ENCODE data around the gene TIMP3. TPM values are rescaled to one million over a fixed set of nuclear protein-coding genes. Genes with fewer than 3 reads are reported as not detected.

TIMP3 gene
- total RNA-seq, 1 donor from 2014 or later: 8.3 TPM

DNA sequence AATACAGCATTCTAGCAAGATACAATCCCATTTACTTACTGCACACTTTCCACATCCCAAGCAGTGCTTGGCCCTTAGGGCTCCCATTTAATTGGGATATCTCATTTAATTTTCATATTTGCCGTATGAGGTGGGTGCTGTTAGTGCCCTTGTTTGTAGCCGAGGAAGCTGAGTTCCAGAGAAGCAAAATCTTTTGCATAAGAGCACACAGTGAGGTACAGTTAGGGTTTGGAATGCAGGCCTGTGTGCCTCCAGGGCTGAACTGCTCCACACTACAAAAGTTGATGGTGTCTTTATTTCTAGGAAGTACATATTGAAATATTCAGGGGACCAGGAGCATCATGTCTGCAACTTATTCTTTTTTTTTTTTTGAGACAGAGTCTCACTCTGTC, 15.5 kb upstream of the TIMP3 start:
- DNase-seq (ENCODE audit: low read depth): no peak
- H3K4me3 ChIP-seq (ENCODE audit: low read depth, low read length): no peak overlapping the region
- TF ChIP-seq, protein P1, sequence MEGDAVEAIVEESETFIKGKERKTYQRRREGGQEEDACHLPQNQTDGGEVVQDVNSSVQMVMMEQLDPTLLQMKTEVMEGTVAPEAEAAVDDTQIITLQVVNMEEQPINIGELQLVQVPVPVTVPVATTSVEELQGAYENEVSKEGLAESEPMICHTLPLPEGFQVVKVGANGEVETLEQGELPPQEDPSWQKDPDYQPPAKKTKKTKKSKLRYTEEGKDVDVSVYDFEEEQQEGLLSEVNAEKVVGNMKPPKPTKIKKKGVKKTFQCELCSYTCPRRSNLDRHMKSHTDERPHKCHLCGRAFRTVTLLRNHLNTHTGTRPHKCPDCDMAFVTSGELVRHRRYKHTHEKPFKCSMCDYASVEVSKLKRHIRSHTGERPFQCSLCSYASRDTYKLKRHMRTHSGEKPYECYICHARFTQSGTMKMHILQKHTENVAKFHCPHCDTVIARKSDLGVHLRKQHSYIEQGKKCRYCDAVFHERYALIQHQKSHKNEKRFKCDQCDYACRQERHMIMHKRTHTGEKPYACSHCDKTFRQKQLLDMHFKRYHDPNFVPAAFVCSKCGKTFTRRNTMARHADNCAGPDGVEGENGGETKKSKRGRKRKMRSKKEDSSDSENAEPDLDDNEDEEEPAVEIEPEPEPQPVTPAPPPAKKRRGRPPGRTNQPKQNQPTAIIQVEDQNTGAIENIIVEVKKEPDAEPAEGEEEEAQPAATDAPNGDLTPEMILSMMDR (conservative IDR thresholded peaks at IDR 0.05; ENCODE audit: low read depth, low read length): no peak

DNA sequence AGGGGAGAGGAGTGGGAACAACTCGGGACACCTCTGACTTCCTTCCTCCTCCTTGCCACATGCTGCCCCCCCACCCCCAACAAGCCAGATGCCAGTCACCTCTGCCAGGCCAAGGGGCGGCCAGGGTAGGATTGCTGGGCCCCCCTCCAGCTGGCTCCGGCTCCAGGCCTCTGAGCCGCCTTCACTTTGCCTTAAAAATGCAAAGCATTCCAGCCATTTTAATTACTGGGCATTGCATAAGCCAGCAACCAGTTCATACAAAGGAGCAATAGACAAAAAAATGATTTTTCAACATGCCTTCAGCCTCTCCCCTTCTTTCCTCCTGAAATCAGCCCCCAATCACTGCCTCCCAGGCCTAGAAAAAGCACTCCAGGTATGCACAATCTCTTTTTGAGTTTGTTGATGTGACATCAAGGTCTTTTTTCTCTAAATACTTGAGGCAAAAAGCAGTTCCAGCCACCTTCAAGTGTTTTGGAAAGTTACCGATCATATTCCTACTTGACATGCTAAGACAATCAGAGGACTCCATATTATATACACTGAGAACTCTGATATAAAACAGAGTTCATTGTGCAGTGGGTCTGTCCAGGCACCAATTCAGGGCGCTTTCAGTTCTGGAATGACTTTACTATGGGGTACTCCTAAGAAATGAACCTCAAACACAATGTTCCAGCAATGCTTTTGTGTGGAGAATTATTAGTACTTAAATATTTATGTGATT, 12.4 kb upstream of the TIMP3 start:
- DNase-seq (ENCODE audit: low read depth): no peak
- TF ChIP-seq, protein P1 (conservative IDR thresholded peaks at IDR 0.05; ENCODE audit: low read depth, low read length): no peak
- H3K4me3 ChIP-seq (ENCODE audit: low read depth, low read length): no peak overlapping the region

DNA sequence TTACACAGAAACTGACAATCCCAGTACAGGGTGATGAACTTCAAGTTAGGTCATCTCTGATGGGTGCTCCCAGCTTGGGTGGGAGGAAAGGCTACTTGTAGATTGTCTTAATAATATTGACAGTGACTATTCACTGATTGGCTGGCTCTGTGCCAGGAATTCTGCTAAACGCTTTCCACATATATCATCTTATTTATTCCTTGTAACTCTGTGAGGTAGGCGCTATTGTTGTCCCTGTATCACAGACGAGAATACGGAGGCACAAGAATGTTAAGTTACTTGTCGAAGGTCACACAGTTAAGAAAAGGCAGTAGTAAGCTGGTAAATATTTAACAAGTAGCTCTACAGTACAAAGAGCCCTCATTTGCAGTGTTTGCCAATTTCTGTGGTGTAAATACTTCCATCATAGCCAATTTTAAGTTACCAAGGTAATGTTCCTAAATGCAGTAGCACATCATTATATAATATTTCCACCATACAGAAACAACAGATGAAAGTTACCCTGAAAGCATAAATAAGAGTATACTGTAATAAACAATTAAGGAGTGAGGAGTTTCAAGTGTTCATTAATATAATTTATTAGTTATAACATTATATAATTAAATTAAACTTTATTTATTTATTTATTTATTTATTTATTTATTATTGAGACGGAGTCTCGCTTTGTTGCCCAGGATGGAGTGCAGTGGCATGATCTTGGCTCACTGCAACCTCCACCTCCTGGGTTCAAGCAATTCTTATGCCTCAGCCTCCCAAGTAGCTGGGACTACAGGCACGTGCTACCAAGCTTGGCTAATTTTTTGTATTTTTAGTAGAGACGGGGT, 11.5 kb upstream of the TIMP3 start:
- no peak overlapping the region for H3K4me3 ChIP-seq (ENCODE audit: low read depth, low read length)
- no peak for DNase-seq (ENCODE audit: low read depth)
- TF ChIP-seq, protein P1 (conservative IDR thresholded peaks at IDR 0.05; ENCODE audit: low read depth, low read length): no peak

DNA sequence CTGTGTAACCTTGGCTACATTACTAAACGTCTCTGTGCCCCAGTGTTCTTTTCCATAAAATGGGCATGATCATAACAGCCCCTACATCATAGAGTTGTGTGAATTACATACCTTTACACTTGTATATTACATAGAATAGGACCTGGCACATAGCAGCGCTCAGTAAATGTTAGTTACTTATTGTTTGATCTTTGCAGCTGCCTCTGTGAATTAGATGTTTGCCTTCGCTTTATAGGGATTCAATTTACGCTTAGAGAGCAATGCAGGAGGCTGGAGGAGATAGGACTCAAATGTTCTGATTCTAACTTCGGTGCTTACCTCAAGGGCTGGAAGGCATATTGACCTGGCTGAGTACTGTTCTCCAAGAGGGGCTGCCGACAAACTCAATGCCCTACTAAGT, 10.4 kb upstream of the TIMP3 start:
- no peak overlapping the region for H3K4me3 ChIP-seq (ENCODE audit: low read depth, low read length)
- TF ChIP-seq, protein P1 (conservative IDR thresholded peaks at IDR 0.05; ENCODE audit: low read depth, low read length): no peak
- no peak for DNase-seq (ENCODE audit: low read depth)

DNA sequence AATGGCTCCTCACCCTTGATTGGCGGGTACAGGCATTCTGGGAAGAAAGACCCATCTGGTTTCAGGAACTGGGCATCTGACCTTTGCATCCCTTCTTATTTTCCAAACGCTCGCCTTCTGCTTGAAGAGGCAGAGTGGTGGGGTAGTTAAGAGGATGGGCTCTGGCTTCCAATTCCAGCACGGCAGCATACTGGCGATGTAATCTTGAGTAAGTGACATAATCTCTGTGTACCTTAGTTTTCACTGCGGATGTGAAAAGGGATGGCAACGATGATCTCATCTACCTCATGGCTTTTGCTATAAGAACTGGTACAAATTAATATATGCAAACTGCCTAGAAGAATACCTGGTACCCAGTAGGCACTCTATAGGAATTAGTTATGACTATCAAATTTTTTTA, 10.0 kb upstream of the TIMP3 start:
- TF ChIP-seq, protein P1 (conservative IDR thresholded peaks at IDR 0.05; ENCODE audit: low read depth, low read length): no peak
- no peak for DNase-seq (ENCODE audit: low read depth)
- H3K4me3 ChIP-seq (ENCODE audit: low read depth, low read length): no peak overlapping the region

DNA sequence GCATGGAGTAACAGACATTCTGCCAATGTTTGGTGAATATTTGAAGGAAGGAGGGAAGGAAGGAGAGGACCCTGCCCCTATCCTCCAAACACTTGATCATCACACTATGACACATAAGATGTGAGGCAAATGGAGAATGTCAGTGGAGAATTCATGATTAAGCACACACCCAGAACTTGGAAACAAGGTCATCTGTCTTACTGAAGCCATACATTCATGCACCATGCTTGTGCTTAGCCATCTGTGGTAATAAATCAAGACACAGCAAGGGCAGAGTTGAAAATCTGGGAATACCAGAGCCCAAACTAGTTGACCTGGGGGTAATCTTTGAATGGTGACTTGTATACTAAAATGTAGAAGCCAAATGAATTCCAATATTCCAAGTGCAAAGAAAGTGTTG, 7.9 kb upstream of the TIMP3 start:
- DNase-seq (ENCODE audit: low read depth): no peak
- H3K4me3 ChIP-seq (ENCODE audit: low read depth, low read length): no peak overlapping the region
- TF ChIP-seq, protein P1 (conservative IDR thresholded peaks at IDR 0.05; ENCODE audit: low read depth, low read length): no peak
